ENCODE measurements around the gene RBP3. TPM values are rescaled to one million over a fixed set of nuclear protein-coding genes. Genes with fewer than 3 reads are reported as not detected.

RBP3 gene
- total RNA-seq, 1 donor from 2014 or later, result not detected

DNA sequence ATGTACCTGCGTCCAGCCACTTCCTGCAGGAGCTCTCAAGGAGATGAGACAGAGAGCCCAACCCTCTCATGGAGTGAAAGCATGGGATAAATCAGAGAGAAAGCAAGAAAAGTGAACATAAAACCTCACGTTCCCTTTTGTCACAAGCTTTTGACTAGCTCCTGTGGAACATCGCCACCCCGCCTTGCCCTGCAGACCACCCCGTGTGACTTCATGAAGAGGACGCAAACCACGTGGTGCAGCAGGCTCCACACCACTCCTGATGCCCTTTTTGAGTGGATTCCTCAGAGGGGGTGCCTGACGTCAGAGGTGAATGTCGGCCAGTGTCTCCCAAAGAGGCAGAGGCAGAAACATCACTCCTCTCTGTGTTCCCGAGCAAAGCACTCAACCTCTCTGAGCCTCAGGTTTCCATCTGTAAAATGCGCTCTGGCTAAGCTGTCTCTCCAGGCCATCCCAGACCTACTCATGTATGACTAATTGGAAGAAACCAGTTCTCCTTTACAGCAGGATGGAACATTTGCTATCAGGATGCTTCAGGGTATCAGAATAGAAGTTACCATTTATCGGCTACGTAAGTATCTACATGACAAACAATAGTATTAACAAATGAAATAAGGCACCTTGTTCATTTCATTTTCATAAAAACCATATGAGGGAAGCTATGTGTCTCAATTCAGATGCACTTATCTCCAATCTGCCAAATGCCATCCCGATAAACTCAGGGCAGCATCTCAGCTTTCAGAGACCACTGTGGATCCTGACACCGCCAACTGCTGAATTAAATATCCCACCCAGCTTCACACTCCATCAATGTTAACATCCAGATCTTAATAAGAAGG is 30.7 kb downstream of the RBP3 start:
- H3K4me1 Mint-ChIP-seq, result peaks cover 8% of the 10 kb centered on the region
- DNase-seq (no peak), ATAC-seq (ENCODE audit: low read depth) (no peak)
- ChIA-PET CTCF (no interaction called here), POLR2A (no interaction called here)
- no peak overlapping the region for H3K4me3 Mint-ChIP-seq
- TF ChIP-seq, protein P1, sequence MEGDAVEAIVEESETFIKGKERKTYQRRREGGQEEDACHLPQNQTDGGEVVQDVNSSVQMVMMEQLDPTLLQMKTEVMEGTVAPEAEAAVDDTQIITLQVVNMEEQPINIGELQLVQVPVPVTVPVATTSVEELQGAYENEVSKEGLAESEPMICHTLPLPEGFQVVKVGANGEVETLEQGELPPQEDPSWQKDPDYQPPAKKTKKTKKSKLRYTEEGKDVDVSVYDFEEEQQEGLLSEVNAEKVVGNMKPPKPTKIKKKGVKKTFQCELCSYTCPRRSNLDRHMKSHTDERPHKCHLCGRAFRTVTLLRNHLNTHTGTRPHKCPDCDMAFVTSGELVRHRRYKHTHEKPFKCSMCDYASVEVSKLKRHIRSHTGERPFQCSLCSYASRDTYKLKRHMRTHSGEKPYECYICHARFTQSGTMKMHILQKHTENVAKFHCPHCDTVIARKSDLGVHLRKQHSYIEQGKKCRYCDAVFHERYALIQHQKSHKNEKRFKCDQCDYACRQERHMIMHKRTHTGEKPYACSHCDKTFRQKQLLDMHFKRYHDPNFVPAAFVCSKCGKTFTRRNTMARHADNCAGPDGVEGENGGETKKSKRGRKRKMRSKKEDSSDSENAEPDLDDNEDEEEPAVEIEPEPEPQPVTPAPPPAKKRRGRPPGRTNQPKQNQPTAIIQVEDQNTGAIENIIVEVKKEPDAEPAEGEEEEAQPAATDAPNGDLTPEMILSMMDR (IDR thresholded peaks at IDR 0.05), result no peak
- H3K36me3 Mint-ChIP-seq (ENCODE audit: low read depth), result no peaks in the 10 kb centered on the region
- H3K9me3 Mint-ChIP-seq, result no peaks in the 10 kb centered on the region
- no peak overlapping the region for H3K27ac Mint-ChIP-seq
- peaks cover 69% of the 10 kb centered on the region for H3K27me3 Mint-ChIP-seq
- intact Hi-C loops (cut with micrococcal nuclease), result no loop called here

DNA sequence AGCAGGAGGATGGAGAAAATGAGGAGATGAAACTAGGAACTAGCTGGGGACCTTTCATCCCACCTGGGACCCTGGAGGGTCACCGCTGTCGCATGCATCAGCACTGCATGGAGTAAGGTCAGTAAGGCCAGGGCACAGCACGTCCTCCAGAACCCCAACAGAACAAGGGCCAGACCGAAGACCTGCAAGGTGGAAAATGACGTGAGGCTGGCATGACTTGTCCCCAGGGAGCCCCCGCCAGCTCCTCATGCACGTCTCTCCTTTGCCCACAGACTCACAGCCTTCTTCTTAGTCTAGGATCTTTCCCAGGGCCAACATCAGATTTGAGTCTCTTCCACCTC is 31.3 kb downstream of the RBP3 start:
- DNase-seq (no peak), ATAC-seq (ENCODE audit: low read depth) (no peak)
- CTCF ChIA-PET, result no interaction called here
- Mint-ChIP-seq H3K27ac (no peak overlapping the region), H3K36me3 (ENCODE audit: low read depth) (no peaks in the 10 kb centered on the region), H3K4me1 (peaks cover 11% of the 10 kb centered on the region), H3K4me3 (no peak overlapping the region), H3K27me3 (peaks cover 71% of the 10 kb centered on the region), H3K9me3 (no peaks in the 10 kb centered on the region)
- TF ChIP-seq, protein P1 (IDR thresholded peaks at IDR 0.05), result no peak
- POLR2A ChIA-PET, result no interaction called here
- intact Hi-C loops (cut with micrococcal nuclease), result no loop called here

DNA sequence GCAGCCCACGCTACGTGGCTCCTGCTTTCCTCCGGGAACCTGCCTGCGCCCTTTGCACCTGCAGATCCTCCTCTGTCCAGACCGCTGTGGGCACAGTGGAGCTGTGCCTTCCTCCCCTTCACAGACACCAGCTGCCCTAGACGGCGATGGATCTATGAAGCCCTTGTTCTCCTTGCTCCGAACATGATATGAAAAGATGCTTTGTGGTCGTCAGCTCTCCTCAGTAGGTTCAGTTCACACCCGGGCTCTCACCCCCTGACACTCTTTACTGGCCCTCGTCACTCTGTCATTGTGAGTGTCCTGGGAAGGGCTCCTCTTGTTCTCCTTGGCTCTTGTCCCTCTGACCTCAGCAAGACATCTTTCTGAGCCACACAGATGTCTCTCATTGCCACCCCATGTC is 31.7 kb downstream of the RBP3 start:
- TF ChIP-seq, protein P1 (IDR thresholded peaks at IDR 0.05), result no peak
- no peaks in the 10 kb centered on the region for H3K36me3 Mint-ChIP-seq (ENCODE audit: low read depth)
- H3K27ac Mint-ChIP-seq, result no peak overlapping the region
- peaks cover 13% of the 10 kb centered on the region for H3K4me1 Mint-ChIP-seq
- no peak for DNase-seq
- H3K27me3 Mint-ChIP-seq, result peaks cover 73% of the 10 kb centered on the region
- intact Hi-C loops (cut with micrococcal nuclease), result loop anchor here (10.0 kb wide), 1 partner anchor 925 kb away; the partner anchor contains the start of gene MAPK8
- ChIA-PET CTCF (no interaction called here), POLR2A (no interaction called here)
- no peak overlapping the region for H3K4me3 Mint-ChIP-seq
- ATAC-seq (ENCODE audit: low read depth), result no peak
- H3K9me3 Mint-ChIP-seq, result no peaks in the 10 kb centered on the region

DNA sequence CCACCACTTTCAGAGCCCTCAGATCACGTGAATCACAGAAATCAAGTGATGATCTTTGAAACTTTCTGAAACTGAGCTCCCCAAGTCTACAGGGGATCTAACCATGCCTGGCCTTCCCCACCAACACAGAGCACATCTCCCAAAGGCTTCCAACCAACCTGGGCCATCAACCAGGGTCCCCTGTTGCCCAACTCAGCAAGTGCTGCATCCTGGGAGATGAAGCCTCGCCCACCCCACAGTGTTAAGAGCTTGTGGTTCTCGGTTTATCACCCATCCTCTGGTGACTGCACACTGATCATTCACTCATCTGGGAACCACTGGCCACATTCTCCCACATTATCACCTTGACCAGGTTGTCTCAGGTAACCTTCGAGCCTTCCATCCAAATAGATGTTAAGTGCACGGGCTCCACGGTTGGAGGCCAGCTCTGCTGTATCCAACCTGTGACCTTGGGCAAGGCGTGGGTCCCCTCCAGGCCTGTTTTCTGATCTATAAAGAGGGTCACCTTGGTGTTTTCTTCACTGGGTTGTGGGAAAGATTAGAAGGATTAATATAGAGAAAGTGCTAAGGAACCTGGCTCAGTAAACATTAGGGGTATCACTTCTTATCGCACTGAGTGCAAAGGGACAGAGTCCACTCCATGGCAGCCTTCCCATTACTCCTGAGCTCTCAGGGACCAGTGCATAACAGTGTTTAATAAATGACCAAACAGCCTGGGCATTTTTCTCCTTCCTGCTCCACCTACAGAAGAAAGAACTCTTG is 32.4 kb downstream of the RBP3 start:
- H3K36me3 Mint-ChIP-seq (ENCODE audit: low read depth), result no peaks in the 10 kb centered on the region
- ChIA-PET CTCF (no interaction called here), POLR2A (no interaction called here)
- intact Hi-C loops (cut with micrococcal nuclease), result loop anchor here (10.0 kb wide), 1 partner anchor 924 kb away; the partner anchor contains the start of gene MAPK8
- peaks cover 76% of the 10 kb centered on the region for H3K27me3 Mint-ChIP-seq
- no peak overlapping the region for H3K4me3 Mint-ChIP-seq
- no peak for DNase-seq
- TF ChIP-seq, protein P1 (IDR thresholded peaks at IDR 0.05), result no peak
- H3K9me3 Mint-ChIP-seq, result no peaks in the 10 kb centered on the region
- H3K27ac Mint-ChIP-seq, result no peak overlapping the region
- ATAC-seq (ENCODE audit: low read depth), result no peak
- peaks cover 14% of the 10 kb centered on the region for H3K4me1 Mint-ChIP-seq

DNA sequence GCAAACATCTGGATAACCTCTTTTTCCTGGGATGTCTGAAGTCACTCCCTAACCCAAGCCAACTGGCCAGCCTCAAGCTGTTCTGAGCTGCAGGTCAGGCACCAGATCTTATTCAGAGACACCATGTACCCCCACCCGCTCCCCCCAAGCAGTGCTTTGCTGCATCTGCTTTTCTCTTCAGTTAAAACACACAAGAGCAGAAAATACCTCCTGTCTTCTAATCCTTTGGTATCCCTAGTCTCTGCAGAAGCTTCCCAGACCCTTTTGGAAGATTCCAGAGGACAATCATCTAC is 32.9 kb downstream of the RBP3 start:
- POLR2A ChIA-PET, result no interaction called here
- no peak overlapping the region for H3K27ac Mint-ChIP-seq
- CTCF ChIA-PET, result no interaction called here
- TF ChIP-seq, protein P1 (IDR thresholded peaks at IDR 0.05), result no peak
- H3K9me3 Mint-ChIP-seq, result no peaks in the 10 kb centered on the region
- no peaks in the 10 kb centered on the region for H3K36me3 Mint-ChIP-seq (ENCODE audit: low read depth)
- DNase-seq, result no peak
- peaks cover 74% of the 10 kb centered on the region for H3K27me3 Mint-ChIP-seq
- intact Hi-C loops (cut with micrococcal nuclease), result loop anchor here (10.0 kb wide), 1 partner anchor 924 kb away; the partner anchor contains the start of gene MAPK8
- peaks cover 14% of the 10 kb centered on the region for H3K4me1 Mint-ChIP-seq
- ATAC-seq (ENCODE audit: low read depth), result no peak
- no peak overlapping the region for H3K4me3 Mint-ChIP-seq
